Thyroid gland (tissue), 4 donors: ENCODE results near the gene TTC39A.

Experiments
- POLR2A ChIP-seq, 2 donors: fragments of 450-650 bp; IDR thresholded peaks; one replicate each; pipeline ENCODE4 v1.6.1; 2017; ENCODE audit warnings: antibody characterized with exemption in 2 of 2, mild to moderate bottlenecking in 2 of 2, moderate library complexity in 1 of 2
- TF ChIP-seq, protein P1 (sequence below), 6 experiments: fragments of 200-600 bp in 3 of 6; fragments of 450-650 bp in 3 of 6; sonication (generic) in 3 of 6; IDR thresholded peaks; one replicate each; pipeline ENCODE4 v1.5.1; 2016 to 2019; ENCODE audit warnings: antibody characterized with exemption in 6 of 6, mild to moderate bottlenecking in 2 of 6, inconsistent platforms in 1 of 6, moderate library complexity in 1 of 6

DNA sequence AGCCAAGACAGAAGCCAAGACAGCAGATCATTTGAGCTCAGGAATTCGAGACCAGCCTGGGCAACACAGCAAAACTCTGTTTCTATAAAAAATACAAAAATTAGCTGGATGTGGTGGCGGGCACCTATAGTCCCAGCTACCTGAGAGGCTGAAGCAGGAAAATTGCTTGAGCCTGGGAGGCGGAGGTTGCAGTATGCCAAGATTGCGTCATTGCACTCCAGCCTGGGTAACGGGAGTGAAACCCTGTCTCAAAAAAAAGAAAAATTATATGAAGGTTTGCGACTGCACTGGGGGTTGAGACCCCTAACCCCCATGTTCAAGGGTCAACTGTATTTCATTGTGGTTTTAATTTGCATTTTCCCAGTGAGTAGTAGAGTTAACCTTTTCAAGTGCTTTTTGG is 78.0 kb downstream of the TTC39A start:
- TF ChIP-seq, protein P1, sequence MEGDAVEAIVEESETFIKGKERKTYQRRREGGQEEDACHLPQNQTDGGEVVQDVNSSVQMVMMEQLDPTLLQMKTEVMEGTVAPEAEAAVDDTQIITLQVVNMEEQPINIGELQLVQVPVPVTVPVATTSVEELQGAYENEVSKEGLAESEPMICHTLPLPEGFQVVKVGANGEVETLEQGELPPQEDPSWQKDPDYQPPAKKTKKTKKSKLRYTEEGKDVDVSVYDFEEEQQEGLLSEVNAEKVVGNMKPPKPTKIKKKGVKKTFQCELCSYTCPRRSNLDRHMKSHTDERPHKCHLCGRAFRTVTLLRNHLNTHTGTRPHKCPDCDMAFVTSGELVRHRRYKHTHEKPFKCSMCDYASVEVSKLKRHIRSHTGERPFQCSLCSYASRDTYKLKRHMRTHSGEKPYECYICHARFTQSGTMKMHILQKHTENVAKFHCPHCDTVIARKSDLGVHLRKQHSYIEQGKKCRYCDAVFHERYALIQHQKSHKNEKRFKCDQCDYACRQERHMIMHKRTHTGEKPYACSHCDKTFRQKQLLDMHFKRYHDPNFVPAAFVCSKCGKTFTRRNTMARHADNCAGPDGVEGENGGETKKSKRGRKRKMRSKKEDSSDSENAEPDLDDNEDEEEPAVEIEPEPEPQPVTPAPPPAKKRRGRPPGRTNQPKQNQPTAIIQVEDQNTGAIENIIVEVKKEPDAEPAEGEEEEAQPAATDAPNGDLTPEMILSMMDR (IDR thresholded peaks at IDR 0.05) = no peak
- no peak for TF ChIP-seq POLR2A (IDR thresholded peaks at IDR 0.05)
